SK-N-SH (cell line): ENCODE results near the gene SPP2.

Experiments
- CHD2 ChIP-seq: fragments of 150-350 bp; IDR thresholded peaks from 2 replicates; pipeline ENCODE4 v1.6.1; 2018; ENCODE audit warnings: low read length; ENCODE audit not compliant: partially characterized antibody
- CTCF ChIP-seq: fragments of 200-600 bp; sonication (generic); IDR thresholded peaks from 2 replicates; pipeline ENCODE4 v1.6.1; 2017; ENCODE audit warnings: antibody characterized with exemption, mild to moderate bottlenecking, moderate library complexity
- ELF1 ChIP-seq: IDR thresholded peaks from 2 replicates; pipeline ENCODE4 v1.4.0; 2012
- FOXM1 ChIP-seq: IDR thresholded peaks from 2 replicates; pipeline ENCODE4 v1.4.0; 2012; ENCODE audit warnings: low read depth, mild to moderate bottlenecking
- GABPA ChIP-seq: IDR thresholded peaks from 2 replicates; pipeline ENCODE4 v1.4.0; 2012; ENCODE audit warnings: low read depth, mild to moderate bottlenecking
- PBX3 ChIP-seq: IDR thresholded peaks from 2 replicates; pipeline ENCODE4; 2012
- POLR2AphosphoS5 ChIP-seq: IDR thresholded peaks from 2 replicates; pipeline ENCODE4 v1.6.1; 2012; ENCODE audit warnings: low read depth, low read length
- RFX5 ChIP-seq: IDR thresholded peaks from 2 replicates; pipeline ENCODE4 v1.6.1; 2012; ENCODE audit warnings: mild to moderate bottlenecking, improper control_type of control experiment, low read length
- SIN3A ChIP-seq: IDR thresholded peaks from 2 replicates; pipeline ENCODE4 v1.6.1; 2012; ENCODE audit warnings: low read depth, mild to moderate bottlenecking, low read length, moderate library complexity, borderline replicate concordance
- SMC3 ChIP-seq: IDR thresholded peaks from 2 replicates; pipeline ENCODE4 v1.6.1; 2012; ENCODE audit warnings: low read depth, low read length, improper control_type of control experiment
- TEAD4 ChIP-seq: IDR thresholded peaks from 2 replicates; pipeline ENCODE4 v1.4.0; 2012; ENCODE audit warnings: mild to moderate bottlenecking, borderline replicate concordance; ENCODE audit not compliant: insufficient read depth
- USF2 ChIP-seq: fragments of 150-350 bp; IDR thresholded peaks from 2 replicates; pipeline ENCODE4 v1.6.1; 2017; ENCODE audit warnings: antibody characterized with exemption, low read length, low read depth, borderline replicate concordance

GRCh38 chr2:234096164-234096563 is 45.7 kb downstream of the SPP2 start:
- TF ChIP-seq CHD2 (no peak), CTCF (no peak), GABPA (no peak), PBX3 (no peak), SMC3 (no peak), USF2 (no peak), RFX5 (no peak), ELF1 (no peak), FOXM1 (no peak), TEAD4 (no peak), POLR2AphosphoS5 (no peak), SIN3A (no peak)
